Left ventricle myocardium inferior (tissue), 1 donor: Measurements from ENCODE around the gene INSYN1. TPM values are rescaled to one million over a fixed set of nuclear protein-coding genes. Genes with fewer than 3 reads are reported as not detected.
"Not testable (repeated sequence)": the region's sequence is repeated elsewhere in the genome, so short reads cannot be mapped to it uniquely, and the experiment has no call there.

Experiments
- DNase-seq: peaks from one replicate; pipeline ENCODE4 v3.0.0-alpha.2; 2020
- H3K27ac ChIP-seq: fragments of 200-600 bp; replicated peaks from 2 replicates; pipeline ENCODE4 v1.8.0; 2021
- H3K27me3 ChIP-seq: fragments of 200-600 bp; 2 replicates; pipeline ENCODE4 v1.8.0; 2021; ENCODE audit warnings: low read depth
- H3K36me3 ChIP-seq: fragments of 200-600 bp; 2 replicates; pipeline ENCODE4 v1.8.0; 2021
- H3K4me1 ChIP-seq: fragments of 200-600 bp; 2 replicates; pipeline ENCODE4 v1.8.0; 2021
- H3K4me3 ChIP-seq: fragments of 200-600 bp; 2 replicates; pipeline ENCODE4 v1.8.0; 2021; ENCODE audit warnings: mild to moderate bottlenecking, moderate library complexity
- H3K9me3 ChIP-seq: fragments of 200-600 bp; replicated peaks from 2 replicates; pipeline ENCODE4 v1.8.0; 2021
- intact Hi-C: fragments of 100-400 bp; cut with micrococcal nuclease; formaldehyde crosslinking; loops from one replicate; pipeline ENCODE4 v1.11.0; 2022
- total RNA-seq: library from RNA; stranded (reverse); fragmentation: NEBNext Ultra II Directional; extraction: Animal tissue kit (Norgen Biotek cat#: 25700); gene quantifications from one replicate; pipeline ENCODE4 v1.2.1, GENCODE V29; 2021
- TF ChIP-seq, protein P1 (sequence below): fragments of 200-600 bp; IDR thresholded peaks from 2 replicates; pipeline ENCODE4 v1.8.0; 2021; ENCODE audit warnings: antibody characterized with exemption, mild to moderate bottlenecking, borderline replicate concordance
- donor health status: DM: no; HTN: yes; CAD: no; lungs with severe emphysema.

The INSYN1 gene
- total RNA-seq, 1 donor from 2014 or later, result 121 TPM

GRCh38 chr15:73789521-73790240, 36.5 kb upstream of the INSYN1 start:
- no peak for DNase-seq
- intact Hi-C loops, result no loop called here

DNA sequence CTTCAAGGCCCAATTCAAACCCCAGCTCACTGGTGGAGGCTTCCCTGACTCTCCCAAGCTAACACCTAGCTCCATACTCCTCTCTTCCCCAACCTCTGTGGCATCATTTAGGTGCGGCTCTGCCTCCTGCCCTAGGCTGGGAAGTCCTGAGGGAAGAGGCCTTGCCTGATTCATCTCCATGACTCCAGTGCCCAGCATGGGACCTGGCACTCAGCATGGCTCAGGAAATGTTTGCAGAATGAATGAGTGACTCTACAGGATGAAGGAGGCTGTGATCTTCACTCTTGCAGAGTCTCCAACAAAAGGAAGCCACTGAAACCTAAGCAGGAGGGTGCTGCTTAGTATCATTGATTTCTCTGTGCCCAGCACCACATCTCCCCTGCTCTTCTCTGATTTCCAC, 34.5 kb upstream of the INSYN1 start:
- intact Hi-C loops, result no loop called here
- TF ChIP-seq, protein P1, sequence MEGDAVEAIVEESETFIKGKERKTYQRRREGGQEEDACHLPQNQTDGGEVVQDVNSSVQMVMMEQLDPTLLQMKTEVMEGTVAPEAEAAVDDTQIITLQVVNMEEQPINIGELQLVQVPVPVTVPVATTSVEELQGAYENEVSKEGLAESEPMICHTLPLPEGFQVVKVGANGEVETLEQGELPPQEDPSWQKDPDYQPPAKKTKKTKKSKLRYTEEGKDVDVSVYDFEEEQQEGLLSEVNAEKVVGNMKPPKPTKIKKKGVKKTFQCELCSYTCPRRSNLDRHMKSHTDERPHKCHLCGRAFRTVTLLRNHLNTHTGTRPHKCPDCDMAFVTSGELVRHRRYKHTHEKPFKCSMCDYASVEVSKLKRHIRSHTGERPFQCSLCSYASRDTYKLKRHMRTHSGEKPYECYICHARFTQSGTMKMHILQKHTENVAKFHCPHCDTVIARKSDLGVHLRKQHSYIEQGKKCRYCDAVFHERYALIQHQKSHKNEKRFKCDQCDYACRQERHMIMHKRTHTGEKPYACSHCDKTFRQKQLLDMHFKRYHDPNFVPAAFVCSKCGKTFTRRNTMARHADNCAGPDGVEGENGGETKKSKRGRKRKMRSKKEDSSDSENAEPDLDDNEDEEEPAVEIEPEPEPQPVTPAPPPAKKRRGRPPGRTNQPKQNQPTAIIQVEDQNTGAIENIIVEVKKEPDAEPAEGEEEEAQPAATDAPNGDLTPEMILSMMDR, result no peak
- no peak overlapping the region for H3K4me3 ChIP-seq
- peaks cover 22% of the 10 kb centered on the region for H3K4me1 ChIP-seq
- no peaks in the 10 kb centered on the region for H3K36me3 ChIP-seq
- H3K9me3 ChIP-seq, result no peaks in the 10 kb centered on the region
- H3K27me3 ChIP-seq, result no peaks in the 10 kb centered on the region
- H3K27ac ChIP-seq, result no peak overlapping the region
- no peak for DNase-seq

More at GRCh38 chr15:73789521-73790240, 36.5 kb upstream of the INSYN1 start:
- TF ChIP-seq, protein P1, result no peak
- Histone ChIP-seq H3K4me3 (no peak overlapping the region), H3K27ac (no peak overlapping the region), H3K4me1 (peaks cover 22% of the 10 kb centered on the region), H3K9me3 (no peaks in the 10 kb centered on the region), H3K27me3 (no peaks in the 10 kb centered on the region), H3K36me3 (no peaks in the 10 kb centered on the region)

DNA sequence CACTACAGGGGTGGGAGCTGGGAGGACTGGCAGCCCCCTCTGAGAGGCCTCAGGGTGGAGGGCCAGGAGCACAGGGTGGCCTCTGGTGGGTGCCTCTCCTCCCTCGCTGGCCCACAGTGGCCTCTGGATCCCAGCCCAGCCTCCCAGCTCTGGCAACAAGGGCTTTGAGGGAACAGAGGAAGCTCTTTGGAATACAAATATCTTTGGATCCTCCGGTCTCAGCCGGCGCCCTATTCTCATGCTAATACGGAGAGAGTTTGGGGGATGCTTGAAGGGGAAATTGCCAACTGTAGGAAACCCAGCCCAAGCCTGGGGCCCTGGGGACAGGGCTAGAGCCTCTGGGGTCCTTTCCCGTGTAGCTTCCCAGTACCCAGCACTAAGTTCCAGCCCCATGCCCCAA, 33.4 kb upstream of the INSYN1 start:
- no peak overlapping the region for H3K27ac ChIP-seq
- no peaks in the 10 kb centered on the region for H3K36me3 ChIP-seq
- peak; percentile 35 for DNase-seq
- no peaks in the 10 kb centered on the region for H3K9me3 ChIP-seq
- peaks cover 14% of the 10 kb centered on the region for H3K4me1 ChIP-seq
- no peak overlapping the region for H3K4me3 ChIP-seq
- intact Hi-C loops, result no loop called here
- H3K27me3 ChIP-seq, result no peaks in the 10 kb centered on the region
- TF ChIP-seq, protein P1, result no peak

GRCh38 chr15:73785256-73786014, 32.3 kb upstream of the INSYN1 start:
- DNase-seq, H3K27me3 ChIP-seq, H3K36me3 ChIP-seq, H3K4me3 ChIP-seq, intact Hi-C loops, H3K27ac ChIP-seq, H3K9me3 ChIP-seq: not testable (repeated sequence)
- H3K4me1 ChIP-seq, result peaks cover 10% of the 10 kb centered on the region

DNA sequence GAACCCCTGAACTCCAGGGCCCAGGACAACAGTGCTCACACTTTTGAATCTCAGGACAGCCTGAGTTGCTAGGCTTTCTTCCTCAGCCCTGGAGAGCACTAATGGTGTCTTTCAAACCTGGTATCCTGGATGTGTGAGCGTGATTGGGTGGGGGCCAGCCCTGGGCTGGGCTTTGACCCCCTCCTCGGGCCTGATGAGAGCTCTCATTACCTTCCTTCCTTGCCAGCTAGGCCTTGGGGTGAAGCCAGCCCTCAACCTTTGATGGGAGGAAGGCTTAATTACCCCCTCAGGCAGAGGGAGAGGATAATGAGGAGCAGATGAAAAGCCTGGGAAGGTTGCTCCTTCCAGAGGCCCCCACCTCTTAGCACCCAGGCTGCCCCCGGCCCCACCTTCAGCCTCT, 31.1 kb upstream of the INSYN1 start:
- no peak for DNase-seq
- Histone ChIP-seq H3K27ac (no peak overlapping the region), H3K9me3 (no peaks in the 10 kb centered on the region), H3K4me3 (no peak overlapping the region), H3K36me3 (no peaks in the 10 kb centered on the region), H3K27me3 (no peaks in the 10 kb centered on the region), H3K4me1 (peaks cover 10% of the 10 kb centered on the region)
- TF ChIP-seq, protein P1, result no peak
- intact Hi-C loops, result no loop called here
